ENCODE data around the gene TULP4. TPM values are rescaled to one million over a fixed set of nuclear protein-coding genes. Genes with fewer than 3 reads are reported as not detected.

The TULP4 gene
- total and polyA plus RNA-seq, 2 of the 8 experiments (the other 6 are each of a cell fraction or from before 2014, with no cell fraction given), result 7.7 to 51.6 TPM

DNA sequence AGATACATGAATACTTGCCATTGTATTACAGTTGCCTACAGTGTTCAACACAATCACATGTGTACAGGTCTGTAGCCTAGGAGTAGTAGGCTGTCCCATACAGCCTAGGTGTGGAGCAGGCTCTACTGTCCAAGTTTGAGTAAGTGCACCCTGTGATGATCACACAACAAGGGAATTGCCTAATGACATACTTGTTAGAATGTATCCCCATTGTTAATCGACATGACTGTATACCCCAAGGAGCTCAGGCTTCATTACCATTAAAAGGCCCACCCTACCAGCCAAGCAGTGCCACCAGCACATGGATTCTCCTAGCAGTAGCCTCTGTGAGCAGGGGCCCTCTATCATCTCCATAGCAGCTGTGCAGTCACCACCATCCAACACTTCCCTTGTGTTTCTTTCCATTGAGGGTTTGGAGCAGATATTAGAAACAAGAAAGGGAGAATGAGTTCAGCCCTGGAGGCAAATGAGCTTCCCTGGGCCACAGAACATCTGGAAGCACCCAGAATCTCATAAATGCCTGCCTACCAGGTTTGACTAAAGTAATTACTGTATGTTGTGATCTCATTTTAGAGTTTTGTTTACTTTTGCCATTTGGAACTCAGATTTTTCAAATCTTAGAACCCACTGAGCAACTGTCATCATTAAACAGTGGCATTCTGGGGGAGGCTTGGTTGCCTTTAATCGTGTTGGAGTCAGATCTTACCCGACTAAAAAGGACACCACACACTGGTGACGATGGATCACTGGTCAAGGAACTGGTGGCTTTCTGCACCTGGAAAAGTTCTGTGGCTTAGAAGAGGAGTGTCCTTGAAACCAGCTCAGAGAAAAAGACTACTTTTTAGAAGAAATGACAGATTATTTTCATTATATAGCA is 104.9 kb downstream of the TULP4 start:
- Histone ChIP-seq H2BK12ac (ENCODE audit: low read depth, low read length) (no peak overlapping the region), H3K56ac (replicated peaks; ENCODE audit: insufficient read length, low read depth, low read length) (no peak overlapping the region), H4K91ac (replicated peaks; ENCODE audit: insufficient read length, low read length) (no peak overlapping the region), H3K27me3 (replicated peaks in 1 of 4; ENCODE audit: control insufficient read depth in 3 of 4, extremely low read depth in 1 of 4, insufficient read depth in 3 of 4, low read length in 3 of 4) (no peaks in the 10 kb centered on the region), H3K23me2 (ENCODE audit: low read depth, low read length) (no peaks in the 10 kb centered on the region), H3K9me3 (ENCODE audit: insufficient read depth in 2 of 2, low read depth in 1 of 2, low read length in 1 of 2) (no peaks in the 10 kb centered on the region), H2AK5ac (ENCODE audit: low read depth, low read length) (no peak overlapping the region), H3K14ac (ENCODE audit: insufficient read length) (no peak overlapping the region), H2AFZ (ENCODE audit: low read length) (no peak overlapping the region), H3K79me2 (ENCODE audit: control insufficient read depth in 1 of 2, insufficient read depth in 2 of 2, low read length in 2 of 2) (no peaks in the 10 kb centered on the region), H2BK20ac (ENCODE audit: low read length) (no peak overlapping the region), H2BK5ac (ENCODE audit: low read depth, low read length) (no peak overlapping the region), H2BK15ac (ENCODE audit: low read length) (no peak overlapping the region), H4K20me1 (replicated peaks in 1 of 2; ENCODE audit: control insufficient read depth in 1 of 2, insufficient read depth in 2 of 2, low read length in 2 of 2) (no peaks in the 10 kb centered on the region), H3K79me1 (ENCODE audit: low read depth, low read length) (no peaks in the 10 kb centered on the region), H3K4me3 (ENCODE audit: extremely low read depth in 1 of 4, insufficient read depth in 2 of 4, low read depth in 3 of 4, low read length in 4 of 4) (no peak overlapping the region), H3K27ac (ENCODE audit: low read depth, low read length) (no peak overlapping the region), H4K5ac (ENCODE audit: insufficient read length, low read depth, low read length) (no peak overlapping the region), H3K36me3 (ENCODE audit: control insufficient read depth in 2 of 4, insufficient read depth in 4 of 4, low read length in 3 of 4) (peaks cover 0 to 2% (median 0%) of the 10 kb centered on the region in 4 experiments; a peak in 1 of 8 replicates), H3K9ac (replicated peaks in 1 of 4; ENCODE audit: extremely low read depth in 1 of 4, low read depth in 3 of 4, low read length in 3 of 4) (no peak overlapping the region), H3K18ac (ENCODE audit: extremely low read depth, low read length) (no peak overlapping the region), H3K23ac (ENCODE audit: insufficient read length) (no peak overlapping the region), H4K8ac (ENCODE audit: extremely low read depth, insufficient read depth, low read length) (no peak overlapping the region), H2BK120ac (replicated peaks; ENCODE audit: low read depth, low read length) (no peak overlapping the region), H3K4me2 (ENCODE audit: insufficient read depth in 1 of 2, low read depth in 2 of 2, low read length in 2 of 2) (no peak overlapping the region), H3K4ac (replicated peaks; ENCODE audit: insufficient read length, low read depth, low read length) (no peak overlapping the region), H3K4me1 (replicated peaks in 1 of 4; ENCODE audit: control insufficient read depth in 3 of 4, insufficient read depth in 4 of 4, low read length in 3 of 4) (no peaks in the 10 kb centered on the region)
- FAIRE-seq (no peak), DNase-seq (ENCODE audit: low read depth in 1 of 2, low spot score in 2 of 2) (no peak)
- 91% methylated on average over 4 of the region's 4 CpGs; no CpG with 5 or more reads in 1 of the 2 experiments for WGBS, 2 experiments (ENCODE audit: extremely low coverage in 1 of 2, insufficient coverage in 1 of 2, insufficient read length in 1 of 2, insufficient replicate concordance in 2 of 2, low coverage in 1 of 2, low lambda C conversion rate in 2 of 2, missing lambda C conversion rate in 1 of 2)
- POLR2A ChIA-PET (ENCODE audit: partially characterized antibody), result interaction anchor here (1.3 kb wide), 1 partner anchor 99 kb away, joined by 4 read pairs; no protein-coding TSS in a partner anchor
- CTCF ChIA-PET (ENCODE audit: partially characterized antibody), result interaction anchor here (0.6 to 1.0 kb wide), 4 partner anchors 99 to 241 kb away, joined by 3 to 5 read pairs (median 3); no protein-coding TSS in a partner anchor
- no peak for TF ChIP-seq POLR2A (IDR thresholded peaks at IDR 0.05; ENCODE audit: control extremely low read depth in 1 of 2, low read depth in 2 of 2, low read length in 2 of 2)
- no peak for TF ChIP-seq NRF1 (IDR thresholded peaks at IDR 0.05; ENCODE audit: low read depth, low read length)
- TF ChIP-seq CHD2 (IDR thresholded peaks at IDR 0.05; ENCODE audit: low read length), result no peak
- no peak for TF ChIP-seq GTF2F1 (IDR thresholded peaks at IDR 0.05; ENCODE audit: borderline replicate concordance, low read depth, low read length)
- no peak for TF ChIP-seq RXRA (IDR thresholded peaks at IDR 0.05; ENCODE audit: insufficient read depth, low read depth, low read length)
- no peak for TF ChIP-seq ZNF274 (IDR thresholded peaks at IDR 0.05; ENCODE audit: borderline replicate concordance, extremely low read depth, low read length)
- no peak for TF ChIP-seq TAF7 (optimal IDR thresholded peaks at IDR 0.05; ENCODE audit: borderline replicate concordance, low read depth, low read length)
- no peak for TF ChIP-seq SRF (IDR thresholded peaks at IDR 0.05; ENCODE audit: low read depth, low read length)
- TF ChIP-seq ATF3 (IDR thresholded peaks at IDR 0.05; ENCODE audit: insufficient read depth, low read depth, low read length), result no peak
- no peak for TF ChIP-seq RBBP5 (IDR thresholded peaks at IDR 0.05; ENCODE audit: borderline replicate concordance, low read depth, low read length)
- TF ChIP-seq TCF12 (IDR thresholded peaks at IDR 0.05; ENCODE audit: low read depth, low read length), result no peak
- no peak for TF ChIP-seq CBX8 (IDR thresholded peaks at IDR 0.05; ENCODE audit: borderline replicate concordance, low read depth, low read length)
